ENCODE measurements around the gene KLF7. TPM values are rescaled to one million over a fixed set of nuclear protein-coding genes. Genes with fewer than 3 reads are reported as not detected.

The KLF7 gene
- total and polyA plus RNA-seq, 2 experiments from 2014 or later = 6.3 to 7.9 TPM

- no peaks in the 10 kb centered on the region for H3K9me2 ChIP-seq (replicated peaks; ENCODE audit: insufficient read depth)
- H3K27me3 ChIP-seq = no peaks in the 10 kb centered on the region
- no peak overlapping the region for H2AFZ ChIP-seq
- 84% methylated on average over 1 of the region's 1 CpG for WGBS (ENCODE audit: low lambda C conversion rate, missing lambda C conversion rate)
- no peak overlapping the region for H3K4me3 ChIP-seq
- H3K79me2 ChIP-seq = no peaks in the 10 kb centered on the region
- no peaks in the 10 kb centered on the region for H3K36me3 ChIP-seq (replicated peaks; ENCODE audit: insufficient read depth, low read depth)
- no peaks in the 10 kb centered on the region for H3K9me3 ChIP-seq (ENCODE audit: low read depth)
- H3K27ac ChIP-seq = peak overlapping the region; percentile 7
- H4K20me1 ChIP-seq (ENCODE audit: insufficient read depth, poor library complexity, severe bottlenecking) = no peaks in the 10 kb centered on the region
- H3K4me2 ChIP-seq = no peak overlapping the region
- DNase-seq (ENCODE audit: low spot score) = no peak
- H3K4me1 ChIP-seq (ENCODE audit: insufficient read depth) = no peaks in the 10 kb centered on the region
- TF ChIP-seq EZH2 (IDR thresholded peaks at IDR 0.05; ENCODE audit: borderline replicate concordance) = no peak
- TF ChIP-seq EZH2phosphoT487 (IDR thresholded peaks at IDR 0.05; ENCODE audit: low read depth, severe bottlenecking, unreplicated experiment) = no peak
- no peak for TF ChIP-seq CTCF (IDR thresholded peaks at IDR 0.05; ENCODE audit: poor library complexity)
Observed at GRCh38 chr2:207173641-207174040, 7.9 kb upstream of the KLF7 start.

- DNase-seq (ENCODE audit: low spot score) = no peak
- H3K36me3 ChIP-seq (replicated peaks; ENCODE audit: insufficient read depth, low read depth) = no peaks in the 10 kb centered on the region
- peaks cover 19% of the 10 kb centered on the region for H3K79me2 ChIP-seq
- H3K27me3 ChIP-seq = no peaks in the 10 kb centered on the region
- peak overlapping the region; percentile 59 for H3K4me3 ChIP-seq
- peak overlapping the region; percentile 79 for H3K4me2 ChIP-seq
- H4K20me1 ChIP-seq (ENCODE audit: insufficient read depth, poor library complexity, severe bottlenecking) = no peaks in the 10 kb centered on the region
- no peaks in the 10 kb centered on the region for H3K9me2 ChIP-seq (replicated peaks; ENCODE audit: insufficient read depth)
- H3K27ac ChIP-seq = peak overlapping the region; percentile 100
- TF ChIP-seq EZH2 (IDR thresholded peaks at IDR 0.05; ENCODE audit: borderline replicate concordance) = no peak
- no peak for TF ChIP-seq CTCF (IDR thresholded peaks at IDR 0.05; ENCODE audit: poor library complexity)
- TF ChIP-seq EZH2phosphoT487 (IDR thresholded peaks at IDR 0.05; ENCODE audit: low read depth, severe bottlenecking, unreplicated experiment) = no peak
- peaks cover 14% of the 10 kb centered on the region for H3K4me1 ChIP-seq (ENCODE audit: insufficient read depth)
- WGBS (ENCODE audit: low lambda C conversion rate, missing lambda C conversion rate) = 29% methylated on average over 18 of the region's 18 CpGs
- no peaks in the 10 kb centered on the region for H3K9me3 ChIP-seq (ENCODE audit: low read depth)
- peak overlapping the region; percentile 11 for H2AFZ ChIP-seq
Observed at GRCh38 chr2:207167099-207167923, 1.6 kb upstream of the KLF7 start.

- H3K9me2 ChIP-seq (replicated peaks; ENCODE audit: insufficient read depth) = no peaks in the 10 kb centered on the region
- H3K27ac ChIP-seq = peak overlapping the region; percentile 100
- DNase-seq (ENCODE audit: low spot score) = peak; percentile 88
- no peaks in the 10 kb centered on the region for H3K36me3 ChIP-seq (replicated peaks; ENCODE audit: insufficient read depth, low read depth)
- no peaks in the 10 kb centered on the region for H3K27me3 ChIP-seq
- WGBS (ENCODE audit: low lambda C conversion rate, missing lambda C conversion rate) = 1% methylated on average over 35 of the region's 86 CpGs
- H3K4me1 ChIP-seq (ENCODE audit: insufficient read depth) = peaks cover 20% of the 10 kb centered on the region
- TF ChIP-seq CTCF (IDR thresholded peaks at IDR 0.05; ENCODE audit: poor library complexity) (peak; percentile 26), EZH2phosphoT487 (IDR thresholded peaks at IDR 0.05; ENCODE audit: low read depth, severe bottlenecking, unreplicated experiment) (no peak)
- H3K9me3 ChIP-seq (ENCODE audit: low read depth) = no peaks in the 10 kb centered on the region
- peak overlapping the region; percentile 79 for H3K4me2 ChIP-seq
- H3K79me2 ChIP-seq = peaks cover 27% of the 10 kb centered on the region
- peak overlapping the region; percentile 11 for H2AFZ ChIP-seq
- H4K20me1 ChIP-seq (ENCODE audit: insufficient read depth, poor library complexity, severe bottlenecking) = no peaks in the 10 kb centered on the region
- H3K4me3 ChIP-seq = peak overlapping the region; percentile 59
Observed at GRCh38 chr2:207166349-207167098, 776 bp upstream of the KLF7 start.
